Endothelial cell of umbilical vein (primary cell): Measurements from ENCODE around the gene POU5F1. TPM values are rescaled to one million over a fixed set of nuclear protein-coding genes. Genes with fewer than 3 reads are reported as not detected.

Source experiments
- BruUV-seq: library from RNA; stranded (reverse); fragments of 400-500 nt; replicated peaks from 2 replicates; lab custom pipeline; 2021; lab: Mats Ljungman, UMichigan
- CTCF ChIA-PET: fragments of 300-600, 350-600 bp; sonication (Branson Sonifier 250); formaldehyde crosslinking; loops from one replicate; lab custom pipeline; 2021; ENCODE audit warnings: antibody characterized with exemption, inconsistent platforms; lab: Charles Lee
- POLR2A ChIA-PET: fragments of 300-600, 350-600 bp; sonication (Branson Sonifier 250); formaldehyde crosslinking; loops from one replicate; lab custom pipeline; 2021; ENCODE audit warnings: antibody characterized with exemption, inconsistent platforms; lab: Charles Lee
- DNase-seq: peaks from one replicate; pipeline ENCODE4 v3.0.0-alpha.2; 2011; ENCODE audit warnings: low read depth, low spot score
- FAIRE-seq: peaks from 2 replicates; lab custom pipeline; 2011; peaks lifted over from hg19 to GRCh38; lab: Jason Lieb, UNC
- H2AFZ ChIP-seq: 2 replicates; pipeline ENCODE4 v1.6.0; 2012; ENCODE audit warnings: low read depth, low read length, control low read depth, inconsistent platforms
- H3K27ac ChIP-seq: 2 replicates; pipeline ENCODE4 v1.5.1; 2011; ENCODE audit warnings: low read depth, mild to moderate bottlenecking, control low read depth, low read length, moderate library complexity; ENCODE audit not compliant: insufficient read depth
- H3K27me3 ChIP-seq, 2 experiments: 2 replicates each; pipeline versions ENCODE4 v1.6.0 to v1.6.1; 2011; ENCODE audit warnings: low read length in 2 of 2, mixed read lengths in 1 of 2; ENCODE audit not compliant: control insufficient read depth in 2 of 2, insufficient read depth in 2 of 2
- H3K36me3 ChIP-seq, 2 experiments: 2 replicates in 1 of 2; 3 replicates in 1 of 2; pipeline ENCODE4 v1.5.1; 2011; ENCODE audit warnings: low read length in 2 of 2, mild to moderate bottlenecking in 1 of 2, moderate library complexity in 1 of 2; ENCODE audit not compliant: control insufficient read depth in 2 of 2, insufficient read depth in 2 of 2; ENCODE audit errors: extremely low read depth in 1 of 2
- H3K4me1 ChIP-seq: 3 replicates; pipeline ENCODE4 v1.5.1; 2011; ENCODE audit warnings: mild to moderate bottlenecking, low read length; ENCODE audit not compliant: control insufficient read depth, insufficient read depth; ENCODE audit errors: extremely low read depth
- H3K4me2 ChIP-seq: 2 replicates; pipeline ENCODE4 v1.6.1; 2011; ENCODE audit warnings: low read length, control low read depth, mixed read lengths; ENCODE audit not compliant: insufficient read depth
- H3K4me3 ChIP-seq, 3 experiments: fragments of 200-600 bp in 1 of 3; sonication (generic), shearing (Covaris generic) in 1 of 3; replicated peaks in 1 of 3; 2 replicates each; pipeline ENCODE4 v1.5.1; 2011 to 2016; ENCODE audit warnings: control low read depth in 3 of 3, low read length in 3 of 3, mild to moderate bottlenecking in 2 of 3, inconsistent platforms in 1 of 3, low read depth in 1 of 3, moderate library complexity in 1 of 3; ENCODE audit not compliant: insufficient read depth in 1 of 3
- H3K79me2 ChIP-seq: 2 replicates; pipeline ENCODE4 v1.6.0; 2012; ENCODE audit warnings: low read length, inconsistent platforms; ENCODE audit not compliant: control insufficient read depth, insufficient read depth
- H3K9ac ChIP-seq: replicated peaks from 2 replicates; pipeline ENCODE3; 2011; ENCODE audit warnings: low read length, control low read depth; ENCODE audit not compliant: insufficient read depth; ENCODE audit errors: extremely low read depth
- H3K9me1 ChIP-seq: replicated peaks from 3 replicates; pipeline ENCODE4 v1.6.0; 2011; ENCODE audit warnings: mild to moderate bottlenecking, low read length; ENCODE audit not compliant: control insufficient read depth, insufficient read depth; ENCODE audit errors: extremely low read depth
- H3K9me3 ChIP-seq: replicated peaks from 2 replicates; pipeline ENCODE4 v1.5.1; 2012; ENCODE audit warnings: low read length, inconsistent platforms; ENCODE audit not compliant: control insufficient read depth, insufficient read depth
- H4K20me1 ChIP-seq: replicated peaks from 2 replicates; pipeline ENCODE3; 2011; ENCODE audit warnings: mild to moderate bottlenecking, low read length; ENCODE audit not compliant: control insufficient read depth, insufficient read depth; ENCODE audit errors: extremely low read depth
- CTCF ChIP-seq, 2 donors: IDR thresholded peaks; 1 replicate in 1 of 2; 2 replicates in 1 of 2; pipeline ENCODE4 v1.5.1; 2011; ENCODE audit warnings: low read length in 2 of 2, mild to moderate bottlenecking in 2 of 2, moderate library complexity in 2 of 2, control low read depth in 1 of 2, inconsistent platforms in 1 of 2, low read depth in 1 of 2; ENCODE audit not compliant: insufficient read depth in 1 of 2; ENCODE audit errors: extremely low read depth in 1 of 2
- EZH2 ChIP-seq: IDR thresholded peaks from 2 replicates; pipeline ENCODE4 v1.6.1; 2012; ENCODE audit warnings: borderline replicate concordance, low read depth, mild to moderate bottlenecking, moderate library complexity, low read length, inconsistent platforms; ENCODE audit not compliant: severe bottlenecking
- FOS ChIP-seq: IDR thresholded peaks from 2 replicates; pipeline ENCODE4 v1.6.1; 2011; ENCODE audit warnings: mild to moderate bottlenecking, low read length, moderate library complexity, borderline replicate concordance; ENCODE audit not compliant: insufficient read depth
- GATA2 ChIP-seq: IDR thresholded peaks from 2 replicates; pipeline ENCODE4 v1.7.0; 2011; ENCODE audit warnings: low read depth, mild to moderate bottlenecking, moderate library complexity, mixed read lengths, low read length; ENCODE audit not compliant: insufficient read length, insufficient read depth
- JUN ChIP-seq: IDR thresholded peaks from 2 replicates; pipeline ENCODE4 v1.6.1; 2011; ENCODE audit warnings: borderline replicate concordance, low read depth; ENCODE audit not compliant: insufficient read length, insufficient read depth
- MAX ChIP-seq: IDR thresholded peaks from 2 replicates; pipeline ENCODE4 v1.6.1; 2011; ENCODE audit not compliant: insufficient read depth, insufficient read length
- MYC ChIP-seq: IDR thresholded peaks from one replicate; pipeline ENCODE4 v1.6.1; 2011; ENCODE audit warnings: mild to moderate bottlenecking, low read depth, low read length
- POLR2A ChIP-seq: IDR thresholded peaks from 2 replicates; pipeline ENCODE4 v1.6.1; 2012; ENCODE audit warnings: low read depth, mild to moderate bottlenecking, control low read depth, low read length
- POLR2AphosphoS5 ChIP-seq: IDR thresholded peaks from 2 replicates; pipeline ENCODE4 v1.6.1; 2012; ENCODE audit warnings: low read depth, mild to moderate bottlenecking, control low read depth, low read length, moderate library complexity; ENCODE audit not compliant: insufficient read depth
- dilution Hi-C: fragments of 300-500 bp; cut with MboI; formaldehyde crosslinking; loops from one replicate; pipeline ENCODE4 v1.15.0; 2019; ENCODE audit warnings: low sequenced_read_pairs; ENCODE audit not compliant: extremely low pct_ligation_motif_present
- intact Hi-C: fragments of 100-400 bp; cut with micrococcal nuclease; formaldehyde crosslinking; loops from one replicate; pipeline ENCODE4 v1.10.0; 2022
- polyA plus RNA-seq, 4 experiments: library from polyadenylated mRNA; depleted of rRNA in 3 of 4; stranded (reverse) in 3 of 4; unstranded in 1 of 4; fragments of >200 nt; gene quantifications; 2 replicates each; pipeline versions ENCODE4 v1.2.1 to v1.2.3, GENCODE V29; 2011 to 2012; ENCODE audit warnings: missing spikeins in 1 of 4
- total RNA-seq: library from RNA; stranded (reverse); gene quantifications from 2 replicates; pipeline ENCODE4 v1.2.3, GENCODE V29; 2021

POU5F1 gene
- total and polyA plus RNA-seq, 2 donors (not counting 3 experiments of a cell fraction or from before 2014, with no cell fraction given) = 0.63 TPM; not detected in 1

GRCh38 chr6:31209137-31209536 lies 38.7 kb upstream of the POU5F1 start:
- no peaks in the 10 kb centered on the region for H3K4me1 ChIP-seq
- CTCF ChIA-PET = interaction anchor here (1.1 kb wide), 1 partner anchor 157 kb away, joined by 3 read pairs; no protein-coding TSS in a partner anchor
- POLR2A ChIA-PET = no interaction called here
- no peaks in the 10 kb centered on the region for H3K36me3 ChIP-seq
- DNase-seq (no peak), FAIRE-seq (no peak)
- H3K4me3 ChIP-seq = no peak overlapping the region
- no TSS peak for BruUV-seq
- H3K27me3 ChIP-seq = peaks cover 0 to 8% of the 10 kb centered on the region in 2 experiments
- H4K20me1 ChIP-seq = no peaks in the 10 kb centered on the region
- TF ChIP-seq POLR2AphosphoS5 = no peak
- no peak for TF ChIP-seq JUN
- no peak for TF ChIP-seq EZH2
- no peak for TF ChIP-seq MYC
- TF ChIP-seq POLR2A = no peak
- TF ChIP-seq MAX = no peak
- TF ChIP-seq FOS = no peak
- TF ChIP-seq GATA2 = no peak
- TF ChIP-seq CTCF (IDR thresholded peaks at IDR 0.05; ENCODE audit: extremely low read depth in 1 of 2, insufficient read depth in 1 of 2, low read depth in 1 of 2, low read length in 2 of 2) = no peak
- dilution Hi-C loops (no loop called here), intact Hi-C loops (no loop called here)
- no peaks in the 10 kb centered on the region for H3K9me1 ChIP-seq
- H3K9ac ChIP-seq = no peak overlapping the region
- no peak overlapping the region for H3K4me2 ChIP-seq
- no peaks in the 10 kb centered on the region for H3K9me3 ChIP-seq
- H2AFZ ChIP-seq = no peak overlapping the region
- H3K27ac ChIP-seq = no peak overlapping the region
- H3K79me2 ChIP-seq = no peaks in the 10 kb centered on the region
